Small intestine (tissue), 7 donors: ENCODE results near the gene B4GALT3. TPM values are rescaled to one million over a fixed set of nuclear protein-coding genes. Genes with fewer than 3 reads are reported as not detected.

ENCODE experiments used
- DNase-seq, 2 donors: peaks; one replicate each; pipeline versions ENCODE4 v3.0.0 to v3.0.0-alpha.2; 2013
- FAIRE-seq: peaks from 2 replicates; lab custom pipeline; 2012; peaks lifted over from hg19 to GRCh38; lab: Jason Lieb, UNC
- H3K27ac ChIP-seq, 3 donors: one replicate each; pipeline ENCODE4 v1.5.1; 2013; ENCODE audit warnings: low read length in 2 of 3, mild to moderate bottlenecking in 2 of 3, control low read depth in 1 of 3, inconsistent platforms in 1 of 3, low read depth in 1 of 3, moderate library complexity in 1 of 3
- H3K27me3 ChIP-seq, 3 donors: one replicate each; pipeline ENCODE4 v1.6.1; 2013; ENCODE audit warnings: low read length in 3 of 3, inconsistent platforms in 1 of 3; ENCODE audit not compliant: control insufficient read depth in 3 of 3, insufficient read depth in 3 of 3
- H3K36me3 ChIP-seq, 3 donors: one replicate each; pipeline ENCODE4 v1.6.1; 2013; ENCODE audit warnings: low read length in 3 of 3, inconsistent platforms in 1 of 3, low read depth in 1 of 3, mild to moderate bottlenecking in 1 of 3, moderate library complexity in 1 of 3; ENCODE audit not compliant: control insufficient read depth in 3 of 3, insufficient read depth in 2 of 3
- H3K4me1 ChIP-seq, 3 donors: one replicate each; pipeline ENCODE4 v1.6.1; 2013; ENCODE audit warnings: low read length in 2 of 3, inconsistent platforms in 1 of 3, low read depth in 1 of 3, mild to moderate bottlenecking in 1 of 3, moderate library complexity in 1 of 3; ENCODE audit not compliant: control insufficient read depth in 3 of 3, insufficient read depth in 2 of 3
- H3K4me3 ChIP-seq, 3 donors: one replicate each; pipeline ENCODE4 v1.5.1; 2013; ENCODE audit warnings: low read length in 3 of 3, control low read depth in 1 of 3, inconsistent platforms in 1 of 3, low read depth in 1 of 3, mild to moderate bottlenecking in 1 of 3, moderate library complexity in 1 of 3
- H3K9me3 ChIP-seq, 2 donors: one replicate each; pipeline ENCODE4 v1.6.1; 2013; ENCODE audit warnings: low read depth in 1 of 2, low read length in 1 of 2; ENCODE audit not compliant: control insufficient read depth in 2 of 2, insufficient read depth in 1 of 2
- WGBS, 3 donors: extraction: QIAGEN DNeasy Blood & Tissue Kit; methylation state at CpG; one replicate each; pipeline ENCODE4 v1.1.7; 2013; 5-methylcytosine and 5-hydroxymethylcytosine counted together
- polyA plus RNA-seq, 4 donors: library from polyadenylated mRNA; stranded (reverse) in 3 of 4; unstranded in 1 of 4; fragments of 200-250 nt in 3 of 4; fragments of 120-200 nt in 1 of 4; gene quantifications; one replicate each; pipeline versions ENCODE4 v1.2.1 to v1.2.3, GENCODE V29; 2013
- donor health status: healthy with polysubstance abuse.
- donor health status: control.
- donor health status: control.
- donor health status: Bipolar disorder and iron deficiency.
- donor health status: healthy.

B4GALT3 gene
- polyA plus RNA-seq, 4 donors: 16.5 to 38.0 (median 29.7) TPM

DNA sequence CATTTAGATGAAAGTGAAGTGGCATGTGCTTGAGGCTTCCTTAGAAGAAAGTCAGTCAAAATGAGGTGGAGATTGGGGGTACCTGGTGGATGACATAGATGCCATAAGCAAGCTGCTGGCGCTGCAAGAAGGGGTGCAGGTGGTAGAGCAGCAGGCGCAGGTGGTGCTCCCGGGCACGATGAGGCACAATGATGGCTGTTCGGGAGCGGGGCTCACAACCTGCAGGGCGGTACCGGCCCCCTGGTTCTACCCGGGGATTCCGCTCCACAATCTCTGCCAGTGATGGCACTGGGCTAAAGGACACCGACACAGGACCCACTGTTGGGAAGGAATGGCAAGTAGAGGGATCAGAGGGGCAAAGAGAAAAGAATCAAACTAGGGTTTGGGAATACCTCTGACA is 2.4 kb downstream of the B4GALT3 start:
- 96 to 98% (median 97%) methylated on average over 11 of the region's 11 CpGs for WGBS, 3 donors
- DNase-seq: no peak
- H3K9me3 ChIP-seq: no peaks in the 10 kb centered on the region
- no peaks in the 10 kb centered on the region for H3K27me3 ChIP-seq
- no peak overlapping the region for H3K4me3 ChIP-seq
- no peak for FAIRE-seq
- peaks cover 6 to 48% (median 10%) of the 10 kb centered on the region in 3 donors for H3K36me3 ChIP-seq
- H3K4me1 ChIP-seq: peaks cover 0 to 7% (median 3%) of the 10 kb centered on the region in 3 donors
- H3K27ac ChIP-seq: peak overlapping the region in 1 of 3 donors; percentile 77

DNA sequence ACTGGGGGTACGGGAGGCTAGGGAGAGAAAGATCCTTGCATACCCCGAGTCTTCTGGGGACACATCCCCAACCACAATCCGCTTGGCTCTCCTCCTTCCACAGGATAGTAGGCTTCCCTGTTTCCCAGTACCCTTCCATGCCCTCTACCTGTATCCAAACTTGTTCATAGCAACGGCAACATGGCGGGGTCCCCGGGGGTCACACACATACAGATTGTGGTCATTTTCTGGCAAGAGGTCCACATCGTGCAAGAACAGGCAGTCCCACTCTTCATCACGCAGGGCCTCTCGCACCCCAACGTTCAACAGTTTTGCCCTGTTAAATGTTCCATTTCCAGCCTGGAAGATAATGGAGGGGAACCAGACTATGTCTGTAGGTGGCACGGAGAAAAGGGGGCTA is 3.6 kb downstream of the B4GALT3 start:
- Histone ChIP-seq H3K27me3 (no peaks in the 10 kb centered on the region), H3K4me1 (peaks cover 0 to 7% (median 3%) of the 10 kb centered on the region in 3 donors), H3K4me3 (no peak overlapping the region), H3K27ac (peak overlapping the region in 1 of 3 donors; percentile 16), H3K9me3 (no peaks in the 10 kb centered on the region), H3K36me3 (peaks cover 6 to 58% (median 10%) of the 10 kb centered on the region in 3 donors)
- WGBS, 3 donors: 94 to 96% (median 96%) methylated on average over 11 of the region's 11 CpGs
- DNase-seq (no peak), FAIRE-seq (no peak)

DNA sequence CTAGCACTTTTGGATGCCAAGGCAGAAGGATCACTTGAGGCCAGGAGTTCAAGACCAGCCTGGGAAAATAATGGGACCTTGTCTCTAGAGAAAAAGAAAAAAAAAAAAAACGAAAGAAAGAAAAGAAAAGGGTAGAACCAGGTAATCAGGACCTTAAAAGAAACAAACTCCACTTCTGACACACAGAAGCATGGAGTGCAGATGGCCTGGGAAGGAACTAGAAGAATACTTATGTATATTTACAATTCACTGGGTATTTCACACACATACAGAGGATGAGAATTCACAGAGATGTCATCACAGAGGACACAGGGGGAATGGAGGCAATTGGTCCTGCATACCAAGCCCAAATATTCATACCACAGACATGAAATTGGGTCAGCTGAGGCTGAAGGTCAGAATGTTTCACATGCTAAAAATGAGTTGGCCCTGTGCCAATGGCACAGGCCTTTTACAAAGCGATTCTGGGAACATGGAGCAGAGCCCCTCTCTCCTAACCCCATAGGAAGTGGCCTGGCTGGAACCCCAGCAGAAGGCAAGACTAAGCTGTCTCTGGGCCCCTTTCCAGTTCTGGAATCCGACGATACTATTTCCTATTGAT is 4.4 kb downstream of the B4GALT3 start:
- no peak for DNase-seq
- Histone ChIP-seq H3K36me3 (peaks cover 6 to 65% (median 10%) of the 10 kb centered on the region in 3 donors), H3K27me3 (no peaks in the 10 kb centered on the region), H3K4me3 (no peak overlapping the region), H3K9me3 (no peaks in the 10 kb centered on the region), H3K4me1 (peaks cover 0 to 7% (median 3%) of the 10 kb centered on the region in 3 donors), H3K27ac (peak overlapping the region in 1 of 3 donors; percentile 52)
- WGBS, 3 donors: 55 to 67% (median 55%) methylated on average over 4 of the region's 4 CpGs
- FAIRE-seq: no peak

DNA sequence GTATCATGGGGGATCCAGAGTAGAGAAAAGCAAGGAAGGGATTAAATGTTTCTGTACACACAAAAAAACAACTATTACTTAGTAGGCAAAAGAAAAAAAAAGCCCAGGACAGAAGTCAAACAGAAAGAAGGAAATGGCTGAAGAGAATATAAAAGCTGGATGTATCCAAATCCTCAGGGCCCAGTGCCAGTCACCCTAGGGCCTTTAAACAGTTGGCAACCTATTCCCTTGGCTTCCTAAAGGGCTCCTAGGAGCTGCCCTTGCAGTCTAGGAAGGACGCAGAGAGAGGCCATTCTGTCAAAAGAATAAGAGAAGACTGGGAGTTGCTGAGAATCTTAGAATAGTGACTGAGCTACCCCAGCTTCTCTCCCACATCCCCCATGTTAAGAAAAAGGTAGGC is 5.0 kb downstream of the B4GALT3 start:
- WGBS, 3 donors: 75 to 95% (median 81%) methylated on average over 1 of the region's 1 CpG
- DNase-seq (no peak), FAIRE-seq (no peak)
- no peaks in the 10 kb centered on the region for H3K27me3 ChIP-seq
- H3K4me1 ChIP-seq: peaks cover 0 to 8% (median 3%) of the 10 kb centered on the region in 3 donors
- H3K9me3 ChIP-seq: no peaks in the 10 kb centered on the region
- peak overlapping the region in 1 of 3 donors; percentile 52 for H3K27ac ChIP-seq
- peaks cover 6 to 67% (median 10%) of the 10 kb centered on the region in 3 donors for H3K36me3 ChIP-seq
- H3K4me3 ChIP-seq: no peak overlapping the region

DNA sequence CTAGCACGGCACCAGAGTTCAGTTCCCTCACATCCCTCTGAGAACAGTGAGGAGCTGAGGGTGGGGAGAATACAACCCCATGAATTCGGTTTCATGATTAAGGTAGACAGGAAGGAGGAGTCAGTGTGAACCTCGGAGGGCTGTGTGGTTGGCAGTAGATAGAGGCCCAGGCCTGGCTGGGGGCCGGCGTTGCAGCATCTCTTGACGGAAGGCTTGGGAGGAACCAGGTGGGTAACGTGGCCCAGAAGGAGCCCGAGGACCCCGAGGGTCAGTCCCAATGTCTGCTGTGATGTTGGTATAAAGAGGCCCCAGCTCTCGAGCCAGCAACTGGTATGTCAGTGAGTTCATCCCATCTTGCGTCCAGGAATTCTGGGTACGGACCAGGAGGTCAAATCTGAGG is 5.6 kb downstream of the B4GALT3 start:
- H3K4me1 ChIP-seq: peaks cover 0 to 14% (median 6%) of the 10 kb centered on the region in 3 donors
- H3K27ac ChIP-seq: peak overlapping the region in 1 of 3 donors; percentile 6
- no peaks in the 10 kb centered on the region for H3K9me3 ChIP-seq
- H3K36me3 ChIP-seq: peaks cover 6 to 67% (median 10%) of the 10 kb centered on the region in 3 donors
- DNase-seq (no peak), FAIRE-seq (no peak)
- H3K4me3 ChIP-seq: no peak overlapping the region
- H3K27me3 ChIP-seq: no peaks in the 10 kb centered on the region
- 84 to 92% (median 88%) methylated on average over 12 of the region's 12 CpGs for WGBS, 3 donors

DNA sequence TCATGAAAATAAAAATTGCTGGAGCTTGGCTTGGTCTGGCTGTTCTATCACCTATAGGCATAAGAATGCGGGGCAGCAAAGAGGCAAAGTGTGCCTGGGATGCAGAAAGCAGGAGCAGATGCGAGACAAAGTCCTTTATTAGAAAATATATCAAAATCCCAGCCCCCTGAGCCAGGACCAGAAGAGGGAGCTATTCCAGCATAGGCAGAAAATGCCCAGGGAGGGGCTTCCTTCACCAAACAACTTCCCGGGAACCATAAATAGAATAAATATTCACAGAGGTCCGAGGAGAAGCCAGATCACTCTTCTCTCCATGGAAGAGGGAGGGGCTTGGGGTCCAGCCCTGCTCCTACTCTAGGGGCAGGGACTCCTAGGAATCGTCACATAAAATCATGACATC is 6.1 kb downstream of the B4GALT3 start:
- FAIRE-seq (no peak), DNase-seq (no peak)
- Histone ChIP-seq H3K4me3 (no peak overlapping the region), H3K27ac (no peak overlapping the region), H3K9me3 (no peaks in the 10 kb centered on the region), H3K4me1 (peaks cover 0 to 10% (median 6%) of the 10 kb centered on the region in 3 donors), H3K36me3 (peaks cover 6 to 67% (median 10%) of the 10 kb centered on the region in 3 donors), H3K27me3 (no peaks in the 10 kb centered on the region)
- 62 to 68% (median 66%) methylated on average over 5 of the region's 5 CpGs for WGBS, 3 donors

DNA sequence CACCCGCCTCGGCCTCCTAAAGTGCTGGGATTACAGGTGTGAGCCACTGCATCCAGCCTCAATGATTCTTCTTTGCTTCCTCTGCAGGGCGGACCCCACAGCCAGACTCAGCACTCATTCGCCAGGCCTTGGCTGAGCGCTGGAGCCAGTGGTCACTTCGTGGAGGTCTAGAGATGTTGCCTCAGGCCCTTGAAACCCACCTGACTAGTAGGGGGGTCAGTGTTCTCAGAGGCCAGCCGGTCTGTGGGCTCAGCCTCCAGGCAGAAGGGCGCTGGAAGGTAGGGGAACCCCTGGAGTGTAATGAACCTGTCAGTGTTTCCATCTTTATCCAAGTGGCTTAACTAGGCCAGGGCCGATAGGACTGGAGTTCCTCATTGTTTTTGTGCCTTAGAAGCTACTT is 8.4 kb downstream of the B4GALT3 start:
- peaks cover 2 to 64% (median 6%) of the 10 kb centered on the region in 3 donors for H3K36me3 ChIP-seq
- 93 to 97% (median 96%) methylated on average over 9 of the region's 9 CpGs for WGBS, 3 donors
- H3K4me1 ChIP-seq: peaks cover 2 to 18% (median 6%) of the 10 kb centered on the region in 3 donors
- H3K4me3 ChIP-seq: no peak overlapping the region
- H3K27ac ChIP-seq: no peak overlapping the region
- FAIRE-seq (no peak), DNase-seq (no peak)
- no peaks in the 10 kb centered on the region for H3K27me3 ChIP-seq
- H3K9me3 ChIP-seq: no peaks in the 10 kb centered on the region

DNA sequence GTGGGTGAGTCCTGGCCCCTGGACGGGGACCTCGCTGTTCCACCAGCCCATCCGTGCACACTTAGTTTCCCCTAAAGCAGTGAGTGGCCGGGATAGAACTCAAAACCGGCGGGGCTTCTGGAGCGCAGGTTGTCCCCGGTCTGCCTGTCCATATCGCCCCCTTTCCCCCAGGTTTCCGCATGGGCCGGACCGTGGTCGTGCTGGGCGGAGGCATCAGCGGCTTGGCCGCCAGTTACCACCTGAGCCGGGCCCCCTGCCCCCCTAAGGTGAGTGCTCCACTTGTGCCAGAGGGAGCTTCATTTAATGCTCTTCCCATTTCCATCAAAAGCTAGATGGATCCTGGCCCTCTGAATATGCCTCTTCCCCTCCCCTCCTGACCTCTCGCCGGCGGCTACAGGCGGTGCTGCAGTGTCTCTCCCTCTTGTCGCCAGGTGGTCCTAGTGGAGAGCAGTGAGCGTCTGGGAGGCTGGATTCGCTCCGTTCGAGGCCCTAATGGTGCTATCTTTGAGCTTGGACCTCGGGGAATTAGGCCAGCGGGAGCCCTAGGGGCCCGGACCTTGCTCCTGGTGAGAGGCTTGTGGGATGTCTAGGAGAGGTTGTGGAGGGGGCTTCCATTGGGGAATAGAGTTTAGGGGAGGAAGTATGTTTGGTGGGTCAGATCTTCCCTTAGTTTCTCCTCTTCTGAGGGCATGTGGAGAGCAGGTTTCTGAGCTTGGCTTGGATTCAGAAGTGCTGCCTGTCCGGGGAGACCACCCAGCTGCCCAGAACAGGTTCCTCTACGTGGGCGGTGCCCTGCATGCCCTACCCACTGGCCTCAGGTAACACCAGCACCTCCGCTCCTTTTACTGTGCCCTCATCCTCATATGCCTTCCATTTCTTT is 10.4 kb downstream of the B4GALT3 start:
- Histone ChIP-seq H3K36me3 (peaks cover 0 to 60% (median 2%) of the 10 kb centered on the region in 3 donors), H3K27me3 (no peaks in the 10 kb centered on the region), H3K4me3 (peak overlapping the region; percentile 42 to 61 (median 59)), H3K27ac (peak overlapping the region; percentile 61 to 95 (median 90)), H3K9me3 (no peaks in the 10 kb centered on the region), H3K4me1 (peaks cover 2 to 22% (median 3%) of the 10 kb centered on the region in 3 donors)
- DNase-seq (peak in 1 of 2 donors; percentile 42), FAIRE-seq (no peak)
- 6 to 8% (median 7%) methylated on average over 32 to 33 of the region's 33 CpGs for WGBS, 3 donors
